ENCODE data around the gene NVL.

- TF ChIP-seq CTCF (IDR thresholded peaks at IDR 0.05) (no peak), EP300 (IDR thresholded peaks at IDR 0.05) (no peak)
Observed at GRCh38 chr1:224219011-224219611, 110.9 kb downstream of the NVL start.
